Astrocyte of the cerebellum (primary cell): ENCODE results near the gene SPTY2D1.
"Not testable (repeated sequence)": the region's sequence is repeated elsewhere in the genome, so short reads cannot be mapped to it uniquely, and the experiment has no call there.

Source experiments
- DNase-seq: peaks from one replicate; pipeline ENCODE4 v3.0.0-alpha.2; 2011; ENCODE audit warnings: low read depth
- H3K4me3 ChIP-seq: 2 replicates; pipeline ENCODE4 v1.5.1; 2011; ENCODE audit warnings: mild to moderate bottlenecking, low read depth, low read length, moderate library complexity
- in situ Hi-C: cut with HindIII; loops from 2 replicates; pipeline ENCODE4 v1.10.0; 2017; ENCODE audit warnings: low sequenced_read_pairs
- TF ChIP-seq, protein P1 (sequence below): IDR thresholded peaks from 2 replicates; pipeline ENCODE4 v1.5.1; 2012; ENCODE audit warnings: low read length, low read depth, moderate library complexity, mild to moderate bottlenecking; ENCODE audit errors: missing control alignments

The SPTY2D1 gene

DNA sequence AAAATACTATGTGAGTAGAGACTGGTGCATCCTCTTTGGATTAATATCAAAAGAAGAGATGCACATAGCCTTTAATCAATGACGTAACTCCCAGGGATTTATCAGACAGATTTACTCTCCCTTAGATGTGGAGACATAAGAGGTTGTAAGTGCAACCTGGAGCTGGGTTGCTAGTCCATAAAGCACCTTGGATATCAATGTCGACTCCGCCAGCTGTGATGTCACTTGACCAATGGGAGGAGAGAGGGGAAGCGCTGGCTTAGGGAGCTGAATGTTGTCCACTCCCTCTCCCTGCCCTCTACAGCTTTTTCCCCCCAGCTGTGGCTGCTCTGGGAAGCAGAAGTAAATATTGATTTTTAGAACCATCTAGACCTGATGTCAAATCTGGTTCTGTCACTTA lies 35.6 kb upstream of the SPTY2D1 start:
- no peak overlapping the region for H3K4me3 ChIP-seq
- TF ChIP-seq, protein P1, sequence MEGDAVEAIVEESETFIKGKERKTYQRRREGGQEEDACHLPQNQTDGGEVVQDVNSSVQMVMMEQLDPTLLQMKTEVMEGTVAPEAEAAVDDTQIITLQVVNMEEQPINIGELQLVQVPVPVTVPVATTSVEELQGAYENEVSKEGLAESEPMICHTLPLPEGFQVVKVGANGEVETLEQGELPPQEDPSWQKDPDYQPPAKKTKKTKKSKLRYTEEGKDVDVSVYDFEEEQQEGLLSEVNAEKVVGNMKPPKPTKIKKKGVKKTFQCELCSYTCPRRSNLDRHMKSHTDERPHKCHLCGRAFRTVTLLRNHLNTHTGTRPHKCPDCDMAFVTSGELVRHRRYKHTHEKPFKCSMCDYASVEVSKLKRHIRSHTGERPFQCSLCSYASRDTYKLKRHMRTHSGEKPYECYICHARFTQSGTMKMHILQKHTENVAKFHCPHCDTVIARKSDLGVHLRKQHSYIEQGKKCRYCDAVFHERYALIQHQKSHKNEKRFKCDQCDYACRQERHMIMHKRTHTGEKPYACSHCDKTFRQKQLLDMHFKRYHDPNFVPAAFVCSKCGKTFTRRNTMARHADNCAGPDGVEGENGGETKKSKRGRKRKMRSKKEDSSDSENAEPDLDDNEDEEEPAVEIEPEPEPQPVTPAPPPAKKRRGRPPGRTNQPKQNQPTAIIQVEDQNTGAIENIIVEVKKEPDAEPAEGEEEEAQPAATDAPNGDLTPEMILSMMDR = no peak
- in situ Hi-C loops = no loop called here
- no peak for DNase-seq

GRCh38 chr11:18669219-18669596 lies 35.1 kb upstream of the SPTY2D1 start:
- DNase-seq = no peak
- in situ Hi-C loops = no loop called here
- TF ChIP-seq, protein P1 = no peak
- no peak overlapping the region for H3K4me3 ChIP-seq

DNA sequence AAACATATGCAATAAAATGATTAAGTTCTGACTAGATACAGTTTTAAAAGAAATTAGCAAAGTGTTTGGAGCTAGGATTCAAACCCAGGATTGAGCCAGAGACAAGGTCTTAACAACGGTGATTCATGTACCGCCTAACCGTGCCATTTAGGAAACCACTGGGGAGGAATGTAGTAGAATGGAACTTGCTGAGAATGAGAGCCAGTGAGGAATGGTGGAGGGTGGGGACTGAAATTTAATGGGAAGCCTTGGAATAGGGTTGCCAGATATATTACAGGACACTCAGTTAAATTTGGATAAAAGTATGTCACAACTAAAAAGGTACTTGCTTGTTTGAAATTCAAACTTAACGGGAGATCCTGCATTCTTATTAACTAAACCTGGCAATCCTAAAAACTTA lies 34.0 kb upstream of the SPTY2D1 start:
- H3K4me3 ChIP-seq = no peak overlapping the region
- in situ Hi-C loops = no loop called here
- DNase-seq = no peak

DNA sequence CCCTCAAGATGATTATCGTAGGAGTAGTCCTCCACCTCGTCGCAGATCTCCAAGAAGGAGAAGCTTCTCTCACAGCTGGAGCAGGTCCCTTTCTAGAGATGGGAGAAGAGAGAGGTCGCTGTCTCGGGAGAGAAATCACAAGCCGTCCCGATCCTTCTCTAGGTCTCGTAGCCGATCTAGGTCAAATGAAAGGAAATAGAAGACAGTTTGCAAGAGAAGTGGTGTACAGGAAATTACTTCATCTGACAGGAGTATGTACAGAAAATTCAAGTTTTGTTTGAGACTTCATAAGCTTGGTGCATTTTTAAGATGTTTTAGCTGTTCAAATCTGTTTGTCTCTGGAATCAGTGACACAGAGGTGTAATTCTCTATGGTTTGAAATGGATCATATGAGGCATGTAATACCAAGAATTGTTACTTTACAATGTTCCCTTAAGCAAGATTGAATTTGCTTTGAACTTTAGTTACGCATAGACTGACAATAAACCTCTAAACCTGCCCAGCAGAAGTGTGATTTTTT lies 31.3 kb upstream of the SPTY2D1 start:
- in situ Hi-C loops, H3K4me3 ChIP-seq, DNase-seq: not testable (repeated sequence)

More for the DNA sequence above, 34.0 kb upstream of the SPTY2D1 start:
- TF ChIP-seq, protein P1 = no peak

DNA sequence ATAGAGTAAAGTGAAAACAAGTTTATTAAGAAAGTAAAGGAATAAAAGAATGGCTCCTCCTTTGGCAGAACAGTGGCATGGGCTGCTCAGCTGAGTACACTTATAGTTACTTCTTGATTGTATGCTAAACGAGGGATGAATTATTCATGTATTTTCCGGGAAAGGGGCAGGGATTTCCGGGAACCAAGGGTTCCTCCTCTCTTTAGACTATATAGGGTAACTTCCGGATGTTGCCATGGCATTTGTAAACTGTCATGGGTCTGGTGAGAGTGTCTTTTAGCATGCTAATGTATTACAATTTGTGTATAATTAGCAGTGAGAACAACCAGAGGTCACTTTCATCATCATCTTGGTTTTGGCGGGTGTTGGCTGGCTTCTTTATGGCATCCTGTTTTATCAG lies 23.5 kb upstream of the SPTY2D1 start:
- no peak overlapping the region for H3K4me3 ChIP-seq
- TF ChIP-seq, protein P1 = no peak
- no peak for DNase-seq
- in situ Hi-C loops = no loop called here

DNA sequence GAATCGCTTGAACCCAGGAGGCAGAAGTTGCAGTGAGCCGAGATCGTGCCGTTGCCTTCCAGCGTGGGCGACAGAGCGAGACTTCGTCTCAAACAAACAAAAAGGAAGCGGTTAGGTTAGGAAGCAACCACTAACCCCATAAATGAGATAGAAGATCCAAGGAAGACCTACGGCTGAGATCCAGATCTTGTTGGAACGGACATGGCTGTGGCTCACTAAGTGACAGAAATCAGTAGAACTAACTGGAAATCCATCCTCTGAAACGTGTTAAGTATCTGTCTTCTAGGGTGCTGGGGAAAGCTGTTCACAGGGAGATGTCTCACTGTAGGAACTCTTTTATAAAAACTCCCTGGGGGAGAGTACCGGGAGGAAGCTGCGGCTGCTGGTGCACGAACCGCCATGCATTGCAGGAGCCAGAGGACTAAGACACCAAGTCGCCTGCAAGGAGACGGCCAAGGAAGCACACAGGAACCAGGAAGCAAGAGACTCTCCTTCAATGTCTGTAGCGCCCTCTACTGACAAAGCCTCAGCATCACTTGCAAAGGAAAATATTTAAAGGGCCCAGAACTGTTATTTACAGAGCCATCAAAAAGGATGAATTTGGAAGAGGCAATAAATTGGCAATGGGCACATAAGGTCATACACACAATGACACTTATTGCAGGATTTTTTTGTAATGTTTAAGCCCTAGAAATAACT lies 16.9 kb upstream of the SPTY2D1 start:
- no peak overlapping the region for H3K4me3 ChIP-seq
- peak; percentile 26 for DNase-seq
- in situ Hi-C loops = no loop called here
- TF ChIP-seq, protein P1 = peak; percentile 52

GRCh38 chr11:18650353-18650752 lies 16.2 kb upstream of the SPTY2D1 start:
- in situ Hi-C loops = no loop called here
- TF ChIP-seq, protein P1 = no peak
- no peak for DNase-seq
- H3K4me3 ChIP-seq = no peak overlapping the region

DNA sequence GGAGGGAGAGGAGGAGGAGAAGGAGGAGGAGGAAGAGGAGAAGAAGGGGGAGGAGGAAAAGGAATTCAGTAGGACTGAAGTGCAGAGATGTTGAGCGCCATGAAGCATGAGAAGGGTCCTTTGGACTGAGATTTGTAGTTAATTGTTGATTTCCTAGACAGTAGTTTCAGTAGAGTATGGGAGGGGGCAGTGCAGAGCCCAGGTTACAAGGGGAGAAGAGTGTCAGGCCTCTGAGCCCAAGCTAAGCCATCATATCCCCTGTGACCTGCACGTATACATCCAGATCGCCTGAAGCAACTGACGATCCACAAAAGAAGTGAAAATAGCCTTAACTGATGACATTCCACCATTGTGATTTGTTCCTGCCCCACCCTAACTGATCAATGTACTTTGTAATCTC lies 8.9 kb upstream of the SPTY2D1 start:
- H3K4me3 ChIP-seq, in situ Hi-C loops, DNase-seq: not testable (repeated sequence)
